H7 (cell line): ENCODE measurements around the gene PNN. TPM values are rescaled to one million over a fixed set of nuclear protein-coding genes. Genes with fewer than 3 reads are reported as not detected.
"Not testable (repeated sequence)": the region's sequence is repeated elsewhere in the genome, so short reads cannot be mapped to it uniquely, and the experiment has no call there.

Experiments used
- DNase-seq: peaks from one replicate; pipeline ENCODE4 v3.0.0; 2012
- H3K27me3 ChIP-seq: 2 replicates; pipeline ENCODE4 v1.6.0; 2011; ENCODE audit warnings: mild to moderate bottlenecking, low read length; ENCODE audit not compliant: control insufficient read depth, insufficient read depth
- H3K36me3 ChIP-seq: replicated peaks from 2 replicates; pipeline ENCODE4 v1.5.1; 2011; ENCODE audit warnings: low read length; ENCODE audit not compliant: control insufficient read depth, insufficient read depth
- H3K4me3 ChIP-seq: 2 replicates; pipeline ENCODE4 v1.5.1; 2011; ENCODE audit warnings: low read depth, mild to moderate bottlenecking, control low read depth, low read length, moderate library complexity; ENCODE audit not compliant: insufficient read depth
- total RNA-seq: library from RNA; depleted of rRNA; stranded (reverse); fragments of >200 nt; shearing (Covaris generic); gene quantifications from 2 replicates; pipeline ENCODE4 v1.2.3, GENCODE V29; 2014; rRNA removed

The PNN gene
- total RNA-seq, 1 experiment from 2014 or later: 24.0 TPM

- not testable (repeated sequence) for H3K27me3 ChIP-seq, H3K36me3 ChIP-seq, H3K4me3 ChIP-seq
- peak; percentile 32 for DNase-seq
Observed at GRCh38 chr14:39231751-39232553, 56.9 kb downstream of the PNN start.

Other genes with a start within 250 kb of the PNN start
- 105 and 119 TPM in 2 replicates for gene SEC23A, start 72.0 kb upstream of the PNN start, total RNA-seq
- gene GEMIN2, start 60.9 kb upstream of the PNN start, total RNA-seq: 49.5 and 76.3 TPM in 2 replicates
- 13.3 and 19.0 TPM in 2 replicates for gene TRAPPC6B, start 4.9 kb upstream of the PNN start, total RNA-seq
- gene MIA2, start 58.7 kb downstream of the PNN start, total RNA-seq: 11.0 and 13.4 TPM in 2 replicates